ENCODE results near the gene TIAM2.

GRCh38 chr6:154996016-154996590 is 988 bp downstream of the TIAM2 start:
- TF ChIP-seq EP300 (IDR thresholded peaks at IDR 0.05), result no peak
- TF ChIP-seq, protein P1, sequence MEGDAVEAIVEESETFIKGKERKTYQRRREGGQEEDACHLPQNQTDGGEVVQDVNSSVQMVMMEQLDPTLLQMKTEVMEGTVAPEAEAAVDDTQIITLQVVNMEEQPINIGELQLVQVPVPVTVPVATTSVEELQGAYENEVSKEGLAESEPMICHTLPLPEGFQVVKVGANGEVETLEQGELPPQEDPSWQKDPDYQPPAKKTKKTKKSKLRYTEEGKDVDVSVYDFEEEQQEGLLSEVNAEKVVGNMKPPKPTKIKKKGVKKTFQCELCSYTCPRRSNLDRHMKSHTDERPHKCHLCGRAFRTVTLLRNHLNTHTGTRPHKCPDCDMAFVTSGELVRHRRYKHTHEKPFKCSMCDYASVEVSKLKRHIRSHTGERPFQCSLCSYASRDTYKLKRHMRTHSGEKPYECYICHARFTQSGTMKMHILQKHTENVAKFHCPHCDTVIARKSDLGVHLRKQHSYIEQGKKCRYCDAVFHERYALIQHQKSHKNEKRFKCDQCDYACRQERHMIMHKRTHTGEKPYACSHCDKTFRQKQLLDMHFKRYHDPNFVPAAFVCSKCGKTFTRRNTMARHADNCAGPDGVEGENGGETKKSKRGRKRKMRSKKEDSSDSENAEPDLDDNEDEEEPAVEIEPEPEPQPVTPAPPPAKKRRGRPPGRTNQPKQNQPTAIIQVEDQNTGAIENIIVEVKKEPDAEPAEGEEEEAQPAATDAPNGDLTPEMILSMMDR (IDR thresholded peaks at IDR 0.05), result no peak
- TF ChIP-seq POLR2A (IDR thresholded peaks at IDR 0.05; ENCODE audit: low read depth), result no peak

Data from esophagus muscularis mucosa (tissue), 4 donors.